ENCODE measurements around the gene CRYBG2.
A peak's percentile ranks its signal among the peaks of the same experiment; 100 is the strongest.
"Not testable (repeated sequence)": the region's sequence is repeated elsewhere in the genome, so short reads cannot be mapped to it uniquely, and the experiment has no call there.

CRYBG2 gene

DNA sequence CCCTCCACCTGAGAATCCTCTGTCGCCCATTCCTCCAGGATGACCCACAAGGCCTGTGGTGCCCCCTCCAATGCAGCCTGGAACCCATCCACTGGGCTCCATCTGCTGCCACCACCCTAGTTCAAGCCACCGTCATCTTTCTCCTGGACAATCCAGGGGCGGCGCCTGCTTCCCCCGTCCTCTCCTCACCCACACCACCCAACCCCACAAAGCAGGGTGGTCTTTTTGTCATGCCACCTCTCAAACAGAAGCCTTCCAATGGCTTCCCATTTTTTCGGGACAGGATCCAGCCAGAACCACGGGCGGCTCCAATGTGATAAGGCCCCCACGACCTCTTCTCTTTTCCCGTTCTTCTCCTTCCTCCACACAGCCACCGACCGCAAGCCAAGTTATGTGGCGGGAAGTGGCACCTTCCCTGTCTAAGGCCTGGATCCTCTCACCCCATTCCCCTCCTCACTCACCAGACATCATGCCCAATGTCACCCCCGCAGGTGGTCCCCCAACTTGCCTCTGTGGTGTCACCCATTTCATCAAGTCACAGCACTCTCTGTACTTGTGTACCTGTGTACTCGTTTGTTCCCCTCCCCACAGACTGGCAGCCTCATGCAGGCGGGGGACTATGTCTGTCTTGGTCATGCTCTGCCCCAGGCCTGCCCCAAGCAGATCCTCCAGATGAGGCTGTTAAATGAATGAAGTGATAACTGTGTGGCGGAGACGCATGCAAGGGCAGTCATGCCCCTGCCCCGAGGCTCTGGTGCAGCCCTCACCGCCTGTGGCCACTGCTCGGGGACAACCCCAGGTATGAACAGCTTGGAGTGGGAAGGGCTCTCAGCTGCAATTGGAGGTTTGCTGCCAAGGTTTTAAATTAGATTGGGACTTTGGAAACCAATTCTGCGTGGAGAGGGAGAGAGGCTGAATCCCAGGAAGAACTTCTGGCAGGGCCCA is 58.5 kb downstream of the CRYBG2 start:
- no peak for DNase-seq (ENCODE audit: low spot score)

DNA sequence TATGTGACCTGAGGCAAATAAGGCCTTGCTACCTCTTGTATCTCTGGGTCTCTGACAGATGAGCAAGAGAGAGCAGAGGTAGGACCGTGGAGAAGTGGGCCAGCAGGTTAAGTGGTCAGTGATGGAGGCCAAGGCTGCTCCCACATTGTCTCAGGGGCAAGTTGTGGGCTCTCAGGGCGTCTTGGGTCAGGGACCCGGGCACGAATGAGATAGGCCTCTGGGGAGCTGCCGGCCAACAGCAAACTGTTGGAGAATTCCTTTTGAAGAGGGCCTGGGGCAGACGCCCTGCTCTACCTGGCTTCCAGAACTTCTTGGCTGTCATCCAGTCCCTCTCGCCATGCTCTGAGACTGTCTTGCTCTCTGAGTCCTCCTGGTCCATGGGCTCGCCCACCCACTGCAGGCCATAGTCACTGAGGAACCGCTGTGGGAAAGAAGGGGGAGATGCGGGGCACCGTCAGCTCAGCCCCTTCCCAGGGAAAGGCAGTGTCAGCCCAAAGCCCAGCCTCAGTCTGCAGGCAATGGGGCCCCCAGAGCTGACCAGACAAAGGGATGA is 59.9 kb downstream of the CRYBG2 start:
- DNase-seq (ENCODE audit: low spot score) = no peak

DNA sequence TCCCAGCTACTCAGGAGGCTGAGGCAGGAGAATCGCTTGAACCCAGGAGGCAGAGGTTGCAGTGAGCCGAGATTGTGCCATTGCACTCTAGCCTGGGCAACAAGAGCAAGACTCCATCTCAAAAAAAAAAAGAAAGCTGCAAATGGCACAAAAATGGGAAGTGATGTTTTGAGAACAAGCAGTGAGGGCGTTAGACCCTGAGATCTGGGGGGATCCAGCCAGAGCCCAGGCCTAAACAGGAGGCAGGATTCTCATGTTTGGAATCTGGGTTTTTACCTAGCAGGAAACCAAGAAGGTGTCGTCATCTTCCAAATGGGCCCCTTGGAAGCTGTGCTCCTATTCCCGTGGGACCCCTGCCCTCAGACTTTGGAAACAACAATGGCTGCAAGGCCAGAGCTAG is 61.2 kb downstream of the CRYBG2 start:
- DNase-seq (ENCODE audit: low spot score) = not testable (repeated sequence)

DNA sequence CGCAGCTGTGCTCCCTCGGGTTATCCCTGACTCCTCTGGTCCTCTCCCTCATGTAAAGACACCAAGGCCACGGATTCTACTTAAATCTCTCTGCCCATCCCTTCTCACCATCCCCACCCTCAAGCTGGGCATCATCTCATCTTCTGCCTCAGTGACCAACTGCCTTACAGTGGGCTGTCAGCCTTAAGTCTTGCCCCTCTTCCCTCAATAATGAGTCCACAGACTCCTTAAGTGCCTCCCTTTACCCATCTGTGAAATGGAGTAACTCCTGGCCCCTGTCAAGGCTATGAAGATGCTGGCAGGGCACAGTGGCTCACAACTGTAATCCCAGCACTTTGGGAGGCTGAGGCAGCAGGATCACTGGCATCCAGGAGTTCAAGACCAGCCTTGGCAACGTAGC is 62.0 kb downstream of the CRYBG2 start:
- DNase-seq (ENCODE audit: low spot score) = no peak

DNA sequence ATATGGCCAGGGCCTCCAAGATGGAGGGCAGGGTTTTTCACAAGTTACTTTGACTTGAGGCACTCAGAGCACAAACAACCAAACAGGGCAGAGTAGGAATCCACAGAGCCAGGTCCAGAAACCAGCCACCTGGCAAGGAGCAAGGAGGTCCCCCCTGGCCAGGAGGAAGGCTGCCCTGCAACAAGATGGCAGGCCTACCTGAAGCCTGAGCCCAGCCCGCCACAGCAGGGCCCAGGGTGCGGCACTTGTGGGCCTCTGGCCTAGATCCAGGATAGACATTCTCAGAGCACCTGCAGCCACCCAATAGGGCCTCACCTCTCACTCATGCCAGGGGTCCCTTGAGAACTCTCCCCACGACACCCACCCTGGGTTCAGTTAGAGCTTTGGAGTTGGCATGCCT is 62.5 kb downstream of the CRYBG2 start:
- no peak for DNase-seq (ENCODE audit: low spot score)

GRCh38 chr1:26290882-26291261 is 63.1 kb downstream of the CRYBG2 start:
- no peak for DNase-seq (ENCODE audit: low spot score)

GRCh38 chr1:26290122-26290881 is 63.6 kb downstream of the CRYBG2 start:
- no peak for DNase-seq (ENCODE audit: low spot score)

DNA sequence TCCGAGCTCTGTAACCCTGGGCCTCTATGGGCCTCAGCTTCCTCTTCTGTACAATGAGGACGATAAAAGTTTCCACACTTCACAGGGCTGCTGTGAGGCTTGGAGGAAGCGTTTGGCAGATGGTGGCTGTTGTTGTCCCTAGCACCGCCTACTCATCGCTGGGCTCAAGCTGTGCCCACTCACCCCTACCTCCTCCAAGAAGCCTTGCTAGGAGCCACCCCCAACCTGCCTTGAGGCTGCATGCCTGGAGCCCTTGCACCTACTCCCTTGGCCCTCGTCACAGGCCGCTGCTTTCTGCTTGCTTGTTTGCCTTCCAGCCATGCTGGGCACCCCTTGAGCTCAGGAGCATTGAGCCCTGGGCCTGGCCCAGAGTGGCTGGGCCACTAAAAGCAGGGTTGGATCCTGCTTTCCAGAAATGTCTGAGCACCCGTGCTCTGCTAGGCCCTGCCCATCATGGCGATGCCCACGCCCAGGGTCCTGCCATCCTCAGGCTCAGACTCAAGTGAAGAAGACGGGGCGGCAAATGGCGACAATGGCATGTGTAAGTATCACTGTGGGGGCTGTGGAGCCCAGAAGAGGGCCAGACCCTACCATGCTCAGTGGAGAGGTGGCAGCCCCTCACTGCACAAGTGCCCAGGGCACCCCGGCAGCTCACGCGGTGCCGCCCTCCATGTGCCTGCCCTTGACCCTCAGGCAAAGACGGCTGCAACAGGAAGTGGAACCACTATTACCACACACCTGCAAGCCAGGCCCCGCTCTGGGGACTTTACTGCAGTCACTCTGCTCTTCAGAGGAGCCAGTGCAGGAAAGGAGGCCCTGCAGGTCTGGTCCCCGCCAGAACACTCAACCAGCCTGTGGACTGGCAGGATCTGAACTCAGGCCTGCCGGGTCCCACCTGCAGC is 64.5 kb downstream of the CRYBG2 start:
- no peak for DNase-seq (ENCODE audit: low spot score)

DNA sequence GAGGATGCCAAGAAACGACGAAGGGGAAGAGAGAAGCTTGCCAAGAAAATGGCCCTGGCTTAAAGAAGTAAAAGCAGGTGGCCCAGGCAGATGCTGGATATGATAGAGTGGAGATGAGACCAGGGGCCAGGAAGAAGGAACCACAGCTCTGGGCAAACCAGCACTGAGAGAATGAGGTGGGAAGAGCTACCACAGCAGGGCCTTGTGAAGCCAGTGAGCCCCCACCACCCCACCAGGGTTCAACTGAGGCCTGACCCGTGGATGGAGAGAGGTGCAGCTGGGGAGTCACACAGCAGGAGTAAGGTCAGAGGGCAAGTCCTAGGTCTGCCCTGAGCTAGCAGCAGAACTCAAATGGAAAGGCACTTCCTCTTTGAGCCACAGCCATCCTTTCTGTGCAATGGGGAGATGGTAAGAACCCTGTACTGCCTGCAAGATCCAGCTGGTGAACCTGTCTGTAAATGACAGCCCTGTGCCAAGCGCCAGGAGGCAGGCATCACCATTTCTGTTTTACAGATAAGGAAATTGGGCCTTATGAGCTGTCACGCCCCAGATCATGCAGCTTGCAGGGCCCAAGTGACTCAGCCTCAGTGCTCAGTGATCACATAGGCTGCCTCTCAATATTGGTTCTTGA is 65.5 kb downstream of the CRYBG2 start:
- no peak for DNase-seq (ENCODE audit: low spot score)

- DNase-seq (ENCODE audit: low spot score) = no peak
Observed at GRCh38 chr1:26287811-26288210, 66.1 kb downstream of the CRYBG2 start.

DNA sequence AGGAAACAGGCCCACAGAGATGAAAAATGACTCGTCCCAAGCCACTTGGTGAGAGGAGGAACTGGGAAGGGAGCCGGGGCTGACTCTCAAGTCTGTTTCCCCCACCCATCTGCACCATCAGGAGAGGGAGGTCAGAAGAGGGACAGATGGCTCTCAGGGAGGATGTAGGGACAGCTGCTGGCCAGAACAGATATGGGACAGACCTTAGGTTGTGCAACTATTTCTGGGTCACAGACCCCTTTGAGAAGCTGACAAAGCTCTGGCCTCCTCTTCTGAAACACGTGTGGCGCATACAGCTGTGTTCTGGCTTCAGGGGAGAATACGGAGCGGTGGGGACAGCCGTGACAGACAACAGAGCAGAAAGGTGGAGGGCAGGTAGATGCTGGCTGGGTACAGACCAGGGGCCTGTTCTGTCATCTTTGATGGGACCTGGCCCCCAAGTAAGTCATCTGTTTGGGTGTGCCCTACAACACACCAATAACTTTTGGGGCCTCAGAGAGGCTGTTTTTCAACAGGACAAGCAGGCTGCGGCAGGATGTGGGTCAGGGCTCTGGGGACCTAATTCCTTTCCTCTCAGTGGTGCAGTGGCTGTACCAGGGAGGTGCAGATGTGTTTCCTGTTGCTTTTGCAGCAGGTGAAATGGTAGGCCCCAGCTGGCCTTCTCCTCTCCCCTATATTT is 66.8 kb downstream of the CRYBG2 start:
- DNase-seq (ENCODE audit: low spot score) = no peak

DNA sequence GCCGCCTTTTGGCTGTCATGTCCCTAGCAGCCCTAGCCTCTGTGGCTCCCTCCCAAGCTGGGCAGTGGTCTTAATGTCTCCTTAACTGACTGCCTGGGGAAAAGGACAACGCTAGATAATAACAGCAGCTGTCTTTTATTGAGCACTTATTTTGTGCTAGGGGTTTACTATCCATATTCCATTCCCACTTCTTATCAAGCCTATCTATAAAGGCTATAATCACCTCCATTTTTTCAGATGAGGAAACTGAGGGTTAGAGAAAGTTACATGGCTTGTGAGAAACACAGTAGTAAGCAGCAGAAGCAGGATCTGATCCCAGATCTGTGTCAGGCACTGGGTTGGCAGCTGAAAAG is 67.9 kb downstream of the CRYBG2 start:
- no peak for DNase-seq (ENCODE audit: low spot score)

DNA sequence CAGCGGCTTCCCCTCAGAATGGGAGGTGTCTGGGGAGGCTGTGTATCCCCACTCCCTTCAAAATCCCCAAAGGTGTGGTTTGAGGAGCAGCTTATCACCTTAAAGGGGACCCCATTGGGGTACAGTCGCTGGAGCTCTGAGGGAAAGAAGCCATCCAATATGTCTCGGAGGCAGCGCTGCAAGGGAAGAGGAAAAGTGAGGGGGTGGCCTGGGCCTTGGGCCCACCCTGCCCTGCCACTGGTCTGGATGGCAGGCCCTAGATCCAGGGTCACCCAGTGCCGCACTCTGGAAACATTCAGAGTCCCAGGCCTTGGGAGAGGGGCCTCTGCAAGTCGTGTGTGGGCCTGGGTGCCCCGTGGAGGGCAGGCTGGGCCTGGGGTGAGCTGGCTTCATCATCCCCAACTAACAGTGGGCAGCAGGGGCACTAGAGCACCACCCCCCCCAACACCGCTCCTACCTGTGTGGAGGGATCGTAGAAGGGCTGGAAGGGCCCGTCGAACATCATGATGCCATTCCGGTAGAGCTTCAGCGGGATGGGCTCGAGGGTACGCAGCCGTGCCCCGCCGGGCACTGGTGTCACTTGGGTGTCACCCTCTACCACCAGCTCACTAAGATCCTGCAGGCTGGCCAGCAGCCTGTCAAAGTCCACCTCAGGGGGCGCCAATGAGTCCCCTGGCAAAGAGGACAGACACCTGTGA is 68.4 kb downstream of the CRYBG2 start:
- peak; percentile 88 for DNase-seq (ENCODE audit: low spot score)

- DNase-seq (ENCODE audit: low spot score) = peak; percentile 89
Observed at GRCh38 chr1:26284597-26285347, 69.2 kb downstream of the CRYBG2 start.

DNA sequence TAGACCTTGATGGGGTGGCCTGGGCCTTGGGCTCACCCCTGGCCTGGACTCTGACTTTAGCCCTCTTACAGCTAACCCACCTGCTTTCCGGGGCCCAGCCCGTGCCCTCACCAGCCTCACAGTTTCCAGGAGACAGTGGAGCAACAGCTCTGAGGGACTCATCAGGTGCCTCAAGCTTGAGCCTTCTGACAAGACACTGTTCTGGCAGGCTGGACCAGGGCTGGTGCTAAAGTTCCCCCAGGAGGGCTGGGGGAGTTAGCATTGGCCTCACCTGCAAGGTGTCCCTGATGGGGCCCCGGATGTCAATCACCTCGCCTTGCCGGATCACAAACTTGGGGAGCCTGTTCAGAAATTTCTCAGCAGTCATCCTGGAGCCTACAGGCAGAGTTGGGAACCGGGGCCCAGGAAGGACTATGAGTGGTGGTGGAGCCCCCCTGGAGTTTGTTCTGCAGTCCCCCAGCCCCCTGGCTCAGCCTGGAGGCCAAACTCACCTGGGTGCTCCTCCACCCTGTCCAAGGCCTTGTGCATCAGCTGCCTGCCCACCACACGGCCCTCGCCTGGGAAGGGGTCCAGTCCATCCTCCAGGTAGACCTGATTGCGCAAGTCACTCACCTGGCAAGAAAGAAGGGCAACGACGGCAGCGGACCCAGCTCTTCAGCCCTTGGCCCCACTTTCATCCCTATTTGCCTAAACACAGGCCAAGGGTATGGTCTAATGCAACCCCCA is 69.9 kb downstream of the CRYBG2 start:
- no peak for DNase-seq (ENCODE audit: low spot score)

GRCh38 chr1:26283279-26283853 is 70.6 kb downstream of the CRYBG2 start:
- no peak for DNase-seq (ENCODE audit: low spot score)

GRCh38 chr1:26282401-26282918 is 71.5 kb downstream of the CRYBG2 start:
- DNase-seq (ENCODE audit: low spot score) = no peak

DNA sequence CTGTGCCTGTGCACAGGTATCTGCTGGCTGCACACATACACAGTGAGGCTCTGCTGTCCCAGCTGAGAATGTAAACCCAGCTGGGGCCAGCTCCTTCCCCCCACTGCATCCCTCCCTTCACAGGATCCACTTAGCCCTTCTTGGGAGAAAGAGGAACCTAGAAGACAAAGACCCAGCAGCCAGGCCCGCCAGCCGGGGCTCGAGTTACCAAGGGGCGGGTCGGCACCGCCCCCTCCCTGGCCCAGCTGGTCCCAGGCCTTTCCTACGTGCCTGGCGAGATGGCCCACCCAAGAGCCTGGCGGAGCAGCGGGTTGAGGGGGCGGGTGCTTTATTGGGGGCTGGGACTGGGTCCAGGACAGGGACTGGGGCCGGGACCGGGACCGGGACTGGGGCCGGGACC is 72.0 kb downstream of the CRYBG2 start:
- DNase-seq (ENCODE audit: low spot score) = no peak
